Measurements from ENCODE around the gene ZNF701.

GRCh38 chr19:52585604-52586003 lies 15.5 kb downstream of the ZNF701 start:
- TF ChIP-seq AFF4 (CRISPR knock-in tag; IDR thresholded peaks at IDR 0.05; ENCODE audit: borderline replicate concordance): no peak
- no peak for TF ChIP-seq CTCF (IDR thresholded peaks at IDR 0.05)
- TF ChIP-seq NR3C1 (CRISPR knock-in tag; conservative IDR thresholded peaks at IDR 0.05; ENCODE audit: low read depth): no peak
- TF ChIP-seq MXD4 (CRISPR knock-in tag; IDR thresholded peaks at IDR 0.05; ENCODE audit: borderline replicate concordance): no peak
- TF ChIP-seq PRRX2 (CRISPR knock-in tag; IDR thresholded peaks at IDR 0.05): no peak
- TF ChIP-seq, protein P1, sequence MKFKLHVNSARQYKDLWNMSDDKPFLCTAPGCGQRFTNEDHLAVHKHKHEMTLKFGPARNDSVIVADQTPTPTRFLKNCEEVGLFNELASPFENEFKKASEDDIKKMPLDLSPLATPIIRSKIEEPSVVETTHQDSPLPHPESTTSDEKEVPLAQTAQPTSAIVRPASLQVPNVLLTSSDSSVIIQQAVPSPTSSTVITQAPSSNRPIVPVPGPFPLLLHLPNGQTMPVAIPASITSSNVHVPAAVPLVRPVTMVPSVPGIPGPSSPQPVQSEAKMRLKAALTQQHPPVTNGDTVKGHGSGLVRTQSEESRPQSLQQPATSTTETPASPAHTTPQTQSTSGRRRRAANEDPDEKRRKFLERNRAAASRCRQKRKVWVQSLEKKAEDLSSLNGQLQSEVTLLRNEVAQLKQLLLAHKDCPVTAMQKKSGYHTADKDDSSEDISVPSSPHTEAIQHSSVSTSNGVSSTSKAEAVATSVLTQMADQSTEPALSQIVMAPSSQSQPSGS (CRISPR knock-in tag; IDR thresholded peaks at IDR 0.05; ENCODE audit: borderline replicate concordance, low read depth): no peak
- TF ChIP-seq KAT7 (CRISPR knock-in tag; IDR thresholded peaks at IDR 0.05; ENCODE audit: borderline replicate concordance): no peak

Measured in WTC11 (cell line).